ENCODE data around the gene S1PR4. TPM values are rescaled to one million over a fixed set of nuclear protein-coding genes. Genes with fewer than 3 reads are reported as not detected.

The S1PR4 gene
- total and polyA plus RNA-seq, 9 of the 15 experiments (the other 6 are each of a cell fraction or from before 2014, with no cell fraction given) = 0.27 TPM; not detected in 8

- TF ChIP-seq CHD7 (IDR thresholded peaks at IDR 0.05; ENCODE audit: low read depth, low read length) (no peak), CHD2 (IDR thresholded peaks at IDR 0.05; ENCODE audit: low read depth, low read length) (no peak), ZBTB49 (CRISPR knock-in tag; IDR thresholded peaks at IDR 0.05; ENCODE audit: borderline replicate concordance) (no peak), ETS2 (tag; IDR thresholded peaks at IDR 0.05; ENCODE audit: borderline replicate concordance, poor library complexity, severe bottlenecking) (no peak), SMAD4 (CRISPR knock-in tag; conservative IDR thresholded peaks at IDR 0.05) (0 out of 2 replicates have a peak, but pooled peaks have one; percentile 0), PHF20 (IDR thresholded peaks at IDR 0.05; ENCODE audit: partially characterized antibody) (peak; percentile 41), C11orf30 (IDR thresholded peaks at IDR 0.05; ENCODE audit: low read depth) (peak; percentile 90), KAT8 (IDR thresholded peaks at IDR 0.05; ENCODE audit: low read depth) (no peak)
- TF ChIP-seq, protein P1, sequence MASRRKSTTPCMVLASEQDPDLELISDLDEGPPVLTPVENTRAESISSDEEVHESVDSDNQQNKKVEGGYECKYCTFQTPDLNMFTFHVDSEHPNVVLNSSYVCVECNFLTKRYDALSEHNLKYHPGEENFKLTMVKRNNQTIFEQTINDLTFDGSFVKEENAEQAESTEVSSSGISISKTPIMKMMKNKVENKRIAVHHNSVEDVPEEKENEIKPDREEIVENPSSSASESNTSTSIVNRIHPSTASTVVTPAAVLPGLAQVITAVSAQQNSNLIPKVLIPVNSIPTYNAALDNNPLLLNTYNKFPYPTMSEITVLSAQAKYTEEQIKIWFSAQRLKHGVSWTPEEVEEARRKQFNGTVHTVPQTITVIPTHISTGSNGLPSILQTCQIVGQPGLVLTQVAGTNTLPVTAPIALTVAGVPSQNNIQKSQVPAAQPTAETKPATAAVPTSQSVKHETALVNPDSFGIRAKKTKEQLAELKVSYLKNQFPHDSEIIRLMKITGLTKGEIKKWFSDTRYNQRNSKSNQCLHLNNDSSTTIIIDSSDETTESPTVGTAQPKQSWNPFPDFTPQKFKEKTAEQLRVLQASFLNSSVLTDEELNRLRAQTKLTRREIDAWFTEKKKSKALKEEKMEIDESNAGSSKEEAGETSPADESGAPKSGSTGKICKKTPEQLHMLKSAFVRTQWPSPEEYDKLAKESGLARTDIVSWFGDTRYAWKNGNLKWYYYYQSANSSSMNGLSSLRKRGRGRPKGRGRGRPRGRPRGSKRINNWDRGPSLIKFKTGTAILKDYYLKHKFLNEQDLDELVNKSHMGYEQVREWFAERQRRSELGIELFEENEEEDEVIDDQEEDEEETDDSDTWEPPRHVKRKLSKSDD (conservative IDR thresholded peaks at IDR 0.05; ENCODE audit: low read length) = no peak
- TF ChIP-seq, protein P2, sequence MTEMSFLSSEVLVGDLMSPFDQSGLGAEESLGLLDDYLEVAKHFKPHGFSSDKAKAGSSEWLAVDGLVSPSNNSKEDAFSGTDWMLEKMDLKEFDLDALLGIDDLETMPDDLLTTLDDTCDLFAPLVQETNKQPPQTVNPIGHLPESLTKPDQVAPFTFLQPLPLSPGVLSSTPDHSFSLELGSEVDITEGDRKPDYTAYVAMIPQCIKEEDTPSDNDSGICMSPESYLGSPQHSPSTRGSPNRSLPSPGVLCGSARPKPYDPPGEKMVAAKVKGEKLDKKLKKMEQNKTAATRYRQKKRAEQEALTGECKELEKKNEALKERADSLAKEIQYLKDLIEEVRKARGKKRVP (CRISPR knock-in tag; IDR thresholded peaks at IDR 0.05) = no peak
Measured at GRCh38 chr19:3184847-3185460, 6.4 kb downstream of the S1PR4 start (continued).

Measured in K562 (cell line).